Occipital lobe (tissue), 2 donors: ENCODE data around the gene ACD. TPM values are rescaled to one million over a fixed set of nuclear protein-coding genes. Genes with fewer than 3 reads are reported as not detected.
A peak's percentile ranks its signal among the peaks of the same experiment; 100 is the strongest.

Experiments used
- DNase-seq: peaks from one replicate; lab custom pipeline; 2025; lab: John Stamatoyannopoulos, UW
- total RNA-seq: library from RNA; depleted of rRNA; stranded (reverse); fragments of >200 nt; gene quantifications from one replicate; pipeline ENCODE4 v1.2.3, GENCODE V29; 2014

The ACD gene
- total RNA-seq, 1 donor from 2014 or later: 17.6 TPM

DNA sequence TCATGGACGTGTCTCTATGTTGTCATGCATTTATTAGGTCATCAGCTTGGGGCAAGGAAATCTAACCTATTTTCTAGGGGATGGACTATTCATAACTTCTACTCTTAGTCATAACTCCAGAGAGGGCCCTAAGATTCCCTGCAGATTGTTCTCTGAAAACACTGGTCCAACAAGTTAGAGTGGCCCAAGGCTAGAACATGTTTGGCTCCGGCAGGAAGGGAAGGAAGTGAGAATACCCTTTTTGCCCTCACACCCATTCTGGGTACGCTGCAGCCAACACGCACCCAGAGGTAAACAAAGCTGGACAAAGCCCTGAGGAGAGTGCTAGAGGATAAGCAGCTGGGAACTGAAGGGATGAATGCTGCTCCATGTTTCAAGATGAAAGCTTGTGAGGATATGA, 16.5 kb upstream of the ACD start:
- DNase-seq: no peak

DNA sequence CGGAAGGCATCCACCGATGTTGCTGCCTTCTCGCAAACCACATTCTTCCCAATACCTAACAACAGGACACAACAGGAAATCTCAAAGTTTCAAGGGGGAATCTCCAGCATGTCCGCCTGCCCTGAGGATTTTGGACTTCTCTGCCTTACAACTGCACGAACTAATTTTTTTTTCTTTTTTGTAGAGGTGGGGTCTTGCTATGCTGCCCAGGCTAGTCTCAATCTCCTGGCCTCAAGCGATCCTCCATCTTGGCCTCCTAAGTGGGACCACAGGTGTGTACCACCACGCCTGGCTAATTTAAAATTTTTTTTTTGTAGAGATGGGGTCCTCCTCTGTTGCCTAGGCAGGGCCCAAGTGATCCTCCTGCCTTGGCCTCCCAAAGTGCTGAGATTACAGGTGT, 15.9 kb upstream of the ACD start:
- DNase-seq: no peak

DNA sequence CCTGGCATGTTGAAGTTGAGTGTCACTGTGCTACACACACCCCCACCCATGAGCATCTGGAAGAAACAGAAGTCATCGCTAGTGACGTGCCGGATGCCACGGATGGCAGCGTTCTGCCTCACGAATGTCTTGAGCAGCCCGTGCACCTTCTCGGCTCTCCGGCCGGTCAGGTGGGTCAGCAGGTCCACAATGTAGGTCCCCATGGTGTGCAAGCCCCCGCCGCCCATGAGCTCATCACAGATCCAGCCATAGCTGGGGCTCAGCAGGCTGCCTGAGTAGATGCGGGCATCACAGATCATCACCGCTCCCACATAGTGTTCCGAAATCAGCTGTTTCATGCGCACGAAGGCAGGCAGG, 15.5 kb upstream of the ACD start:
- no peak for DNase-seq

DNA sequence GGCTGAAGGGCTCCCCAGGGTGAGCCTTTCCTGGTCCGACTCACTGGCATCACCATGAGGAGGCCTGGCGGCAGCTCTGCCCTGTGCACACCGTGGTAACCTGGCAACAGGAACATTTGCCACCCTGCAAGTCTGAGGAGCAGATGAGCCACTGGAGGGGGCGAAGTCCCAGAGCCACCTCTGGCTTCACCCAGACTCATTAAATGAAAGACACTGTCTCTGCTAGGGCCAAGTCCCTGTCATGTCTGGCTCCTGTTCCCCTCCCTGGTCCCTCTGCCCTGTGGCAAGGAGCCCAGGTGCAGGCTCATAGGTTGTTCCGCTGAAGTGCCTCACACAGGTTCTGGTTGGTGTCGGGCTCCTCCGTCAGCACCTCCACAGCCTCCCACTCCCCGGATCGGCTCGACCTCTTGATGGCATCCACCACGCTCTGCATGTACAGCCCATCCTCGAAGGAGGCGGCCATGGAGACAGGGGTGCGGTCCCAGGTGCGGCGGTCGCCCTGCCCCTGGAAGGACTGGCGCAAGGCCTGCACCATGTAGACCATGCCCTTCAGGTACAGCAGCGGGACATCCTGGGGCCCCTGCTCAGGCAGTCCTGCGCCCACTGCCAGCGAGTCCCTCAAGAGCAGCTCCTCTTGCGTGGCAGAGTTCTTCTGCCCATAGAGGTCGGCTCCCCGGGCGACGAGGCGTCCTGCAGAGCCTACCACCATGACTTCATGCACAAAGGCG, 15.0 kb upstream of the ACD start:
- no peak for DNase-seq

DNA sequence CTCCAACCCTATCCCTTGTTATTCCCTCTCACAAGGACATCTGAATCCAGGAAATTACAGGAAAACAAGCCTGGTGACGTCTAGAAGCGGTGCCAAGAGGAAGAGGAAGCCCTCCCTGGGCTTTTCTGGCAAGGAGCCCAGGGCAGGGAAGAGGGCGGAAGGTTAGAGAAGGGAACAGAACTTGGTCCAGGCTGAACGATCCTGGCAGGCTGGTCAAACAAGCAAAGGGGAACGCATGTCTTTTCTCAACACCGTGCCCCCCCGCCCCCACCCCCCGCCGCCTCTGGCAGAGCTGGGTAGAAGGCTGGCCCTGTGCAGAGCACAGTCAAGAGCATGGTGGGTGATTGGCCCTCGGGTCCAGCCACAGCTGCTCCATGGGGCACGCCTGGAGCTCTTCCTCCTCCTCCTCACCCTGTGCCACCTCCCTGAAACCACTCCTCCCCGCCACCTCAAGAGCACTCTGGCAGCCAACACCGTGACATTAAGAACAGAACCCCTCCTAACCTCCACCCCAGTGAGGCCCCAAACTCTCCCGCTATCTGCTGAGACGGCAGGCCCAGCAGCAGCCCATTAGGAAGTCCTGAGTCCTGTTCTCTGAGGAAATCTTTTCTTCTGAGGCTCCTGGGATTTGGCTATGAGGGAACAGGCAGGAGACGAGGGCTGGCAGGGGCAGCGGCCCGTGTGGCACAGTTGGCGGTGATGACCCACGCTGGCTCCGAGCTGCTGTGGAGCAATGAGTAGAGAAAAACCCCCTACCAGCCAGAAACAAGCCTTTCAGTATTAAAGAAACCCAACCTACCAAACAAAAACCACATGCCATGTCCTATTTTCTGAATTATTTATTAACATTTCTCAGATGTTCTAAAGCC, 13.9 kb upstream of the ACD start:
- DNase-seq: no peak

DNA sequence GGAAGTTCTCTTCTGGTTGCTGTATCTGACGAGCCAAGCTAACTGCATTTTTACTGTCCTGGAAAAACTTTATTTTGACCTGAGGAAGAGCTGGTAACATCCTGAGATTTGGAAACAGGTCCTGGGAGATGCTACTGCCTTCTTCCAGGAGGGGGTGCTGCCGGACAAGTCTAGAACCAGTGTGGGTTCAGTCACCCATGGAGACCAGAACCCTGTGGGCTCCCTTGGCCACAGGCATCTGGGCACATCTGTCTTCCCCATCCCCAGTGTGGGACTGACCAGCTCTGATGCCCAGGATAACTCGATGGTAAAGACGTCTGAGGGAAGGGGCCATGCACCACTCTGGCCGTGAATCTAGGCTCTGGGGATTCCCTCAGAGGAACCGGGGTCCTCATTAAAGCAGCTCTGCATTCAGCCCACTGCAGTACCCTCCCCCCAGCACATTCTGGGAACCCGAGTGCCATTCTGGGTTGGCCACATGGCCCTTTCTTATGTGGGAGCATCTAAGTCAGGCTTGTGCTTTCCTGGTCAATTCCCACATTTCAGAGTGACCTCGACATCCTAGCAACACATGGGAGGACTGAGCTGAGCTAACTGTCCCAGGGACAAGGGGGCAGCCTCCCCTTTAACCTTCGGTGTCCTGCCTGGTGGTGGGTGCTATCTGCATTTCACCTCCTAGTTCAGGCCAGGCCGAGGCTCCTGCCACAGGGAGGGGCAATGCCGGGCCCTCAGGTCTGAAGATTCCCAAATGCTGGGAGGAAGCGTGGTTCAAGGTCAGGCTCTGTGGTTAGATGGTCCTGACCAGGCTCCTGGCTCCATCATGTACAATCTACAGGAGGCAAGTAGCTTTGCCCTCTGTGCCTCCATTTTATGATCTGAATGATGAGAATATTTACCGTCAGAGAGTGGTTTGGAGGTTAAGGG, 12.9 kb upstream of the ACD start:
- DNase-seq: peak; percentile 43

DNA sequence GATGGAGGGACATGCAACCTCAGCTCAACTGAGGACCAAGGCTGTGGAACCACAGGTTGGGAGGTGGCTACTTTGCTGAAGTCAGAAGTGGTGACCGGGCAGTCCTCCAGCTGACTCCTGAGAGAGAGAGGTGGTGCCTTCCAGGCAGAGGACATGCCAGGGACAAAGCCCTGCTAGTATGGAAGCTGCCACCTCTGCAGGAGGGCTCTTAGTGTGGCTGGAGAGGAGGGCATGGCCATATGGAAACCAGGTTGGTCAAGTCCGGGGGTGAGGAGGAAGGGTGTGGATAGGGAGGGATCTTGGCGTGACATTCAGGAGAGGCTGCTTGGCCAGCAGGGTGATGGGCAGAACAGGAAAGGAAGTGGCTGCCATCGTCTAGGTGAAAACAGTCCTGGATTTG, 12.2 kb upstream of the ACD start:
- DNase-seq: no peak

DNA sequence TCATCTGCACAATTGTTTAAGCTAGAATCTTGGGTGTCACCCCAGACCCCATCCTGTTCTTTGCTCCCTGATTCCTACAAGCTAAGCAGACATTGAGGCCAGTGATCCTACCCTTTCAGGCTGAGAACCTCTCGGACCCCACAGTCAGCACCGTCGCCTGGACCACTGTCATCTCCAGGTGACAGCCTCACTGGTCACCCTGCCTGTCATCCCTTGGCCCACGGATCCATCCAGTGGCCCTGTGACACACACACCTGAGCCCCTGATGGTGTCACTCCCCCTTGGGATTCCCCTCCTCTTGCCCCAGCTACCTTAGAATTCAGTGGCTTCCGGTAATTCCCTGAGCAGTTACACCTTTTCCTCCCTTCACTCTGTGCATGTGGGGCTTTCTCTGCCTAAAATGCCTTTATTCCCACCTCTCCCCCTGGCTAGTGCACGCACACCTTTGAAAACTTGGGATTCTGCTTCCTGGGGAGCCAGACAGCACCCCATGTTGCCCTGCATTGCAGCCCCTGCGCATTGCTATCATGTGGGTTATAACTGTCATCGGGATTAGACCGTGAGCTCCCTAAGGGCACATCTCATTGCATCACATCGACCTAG, 9.5 kb upstream of the ACD start:
- no peak for DNase-seq

DNA sequence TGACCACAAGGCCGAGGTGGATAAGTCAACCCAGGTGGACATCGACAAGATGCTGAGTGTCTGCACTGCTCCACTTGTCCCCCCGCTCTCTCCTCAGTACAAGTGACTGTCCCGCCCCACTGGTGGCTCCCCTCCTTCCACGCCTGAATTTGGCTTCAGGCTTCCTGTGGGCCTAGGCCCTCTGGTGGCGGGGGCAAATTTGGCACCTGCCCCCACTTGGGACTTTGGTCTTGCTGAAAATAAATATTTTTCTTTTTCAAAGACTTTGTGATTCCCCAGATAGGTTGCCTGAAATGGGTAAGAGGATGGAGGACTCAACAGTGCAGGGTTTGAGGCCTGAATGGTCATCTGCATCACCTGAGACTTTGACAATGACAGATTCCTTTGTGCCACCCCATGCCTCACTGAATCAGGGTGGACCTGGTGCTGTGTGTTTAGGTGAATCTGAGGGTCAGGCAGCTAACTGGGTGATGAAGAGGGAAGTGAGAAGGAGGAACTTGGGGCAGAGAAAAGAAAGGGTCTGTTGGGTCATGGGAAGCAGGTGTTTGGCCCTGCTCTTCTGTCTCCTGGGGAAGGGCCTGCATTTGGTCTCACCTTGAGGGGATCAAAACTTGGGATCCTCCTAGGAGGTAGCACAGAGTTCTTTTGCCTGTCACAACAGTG, 8.6 kb upstream of the ACD start:
- DNase-seq: no peak

DNA sequence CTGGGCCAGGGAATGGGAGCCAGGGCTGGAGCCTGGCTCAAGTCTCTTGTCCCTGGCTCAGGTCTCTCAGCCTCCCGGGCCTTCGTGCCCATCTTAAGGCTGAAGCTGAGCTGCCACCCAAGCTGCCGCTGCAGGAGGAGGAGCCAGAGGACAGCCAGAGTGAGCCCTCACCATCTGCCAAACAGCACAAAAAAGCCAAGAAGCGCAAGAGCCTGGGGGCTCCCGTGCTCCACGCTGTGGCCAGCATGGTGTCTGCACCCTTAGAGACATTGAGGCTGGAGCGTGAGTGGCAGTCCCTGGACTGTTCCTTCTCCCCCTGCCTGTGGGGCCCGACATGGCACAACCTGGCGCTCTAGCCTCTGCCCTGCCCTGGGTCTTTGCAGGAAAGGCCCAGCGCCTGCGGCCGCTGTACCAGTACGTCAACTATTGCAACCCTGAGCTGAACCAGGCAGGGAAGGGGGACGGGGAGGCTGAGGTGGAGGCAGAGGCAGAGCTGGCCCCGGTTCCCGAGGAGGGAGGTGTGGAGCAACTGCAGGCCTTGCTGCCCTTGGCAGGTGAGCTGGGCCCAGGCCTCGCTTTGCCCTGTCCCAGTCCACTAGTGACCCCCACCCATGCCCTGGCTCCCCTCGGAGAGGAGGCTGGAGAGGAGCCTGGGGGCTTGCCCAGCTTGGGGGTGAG, 7.9 kb upstream of the ACD start:
- DNase-seq: peak; percentile 79

DNA sequence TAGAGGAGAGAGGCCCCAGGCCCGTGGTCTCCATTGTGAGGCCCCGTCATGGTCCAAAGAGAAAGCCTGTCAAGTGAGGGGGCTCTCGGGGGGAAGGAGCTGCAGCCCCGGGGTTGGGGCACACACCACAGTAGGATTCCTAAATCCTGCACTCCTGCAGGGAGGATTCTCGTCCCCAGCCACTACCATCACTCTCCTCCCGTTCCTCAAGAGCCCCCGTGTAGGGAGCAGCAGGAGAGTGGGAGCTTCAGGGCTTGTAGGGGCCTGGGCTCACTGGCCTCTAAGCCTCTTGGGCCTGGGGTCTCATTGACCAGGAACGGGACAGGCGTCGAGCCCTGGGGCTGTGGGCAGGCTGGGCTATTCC, 7.4 kb upstream of the ACD start:
- no peak for DNase-seq

DNA sequence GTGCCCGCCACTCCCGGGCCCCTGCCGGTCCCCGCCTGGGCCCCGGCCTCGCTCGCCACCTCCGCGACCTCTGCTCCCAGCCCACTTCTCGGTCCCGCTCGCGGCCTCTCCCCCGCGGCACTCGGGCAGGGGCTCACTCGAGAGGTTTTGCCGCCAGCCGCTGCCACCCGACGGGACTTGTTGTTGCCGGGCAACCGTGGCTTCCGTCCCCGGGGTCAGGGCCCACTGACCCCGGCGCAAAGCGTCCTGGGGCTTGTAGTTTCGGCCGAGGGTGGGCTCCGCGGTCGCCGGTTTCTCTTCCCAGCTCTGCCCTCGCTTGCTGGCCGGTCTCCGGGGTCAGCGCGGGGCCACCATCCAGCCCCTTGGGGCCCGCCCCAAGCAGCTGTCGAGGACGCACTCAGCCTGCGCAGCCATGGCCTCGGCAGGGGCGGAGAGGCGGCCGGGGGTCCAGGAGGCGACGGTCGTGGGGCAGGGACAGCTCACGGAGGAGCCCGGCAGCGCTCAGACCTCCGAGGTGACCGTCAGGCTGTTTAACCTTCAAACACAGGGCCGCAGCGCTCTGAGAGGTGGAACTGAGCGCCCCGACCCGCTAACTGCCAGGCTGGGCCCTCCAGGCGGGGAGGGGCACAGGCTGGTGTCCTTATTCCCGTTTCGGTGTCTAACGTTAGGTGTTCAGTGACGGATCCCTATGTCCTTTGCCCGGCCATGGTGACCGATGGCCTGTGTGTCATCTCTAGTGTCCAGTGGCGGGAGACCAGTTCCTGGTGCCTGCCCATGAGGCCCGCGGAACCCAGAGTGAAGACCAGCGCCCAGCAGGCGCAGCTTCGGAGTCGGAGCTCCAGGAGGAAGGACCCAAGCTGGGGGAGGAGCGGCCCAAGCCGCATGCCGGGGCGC, 6.7 kb upstream of the ACD start, which contains the start of the genes C16orf86 and ENKD1:
Gene C16orf86 (plus strand): TSS at position 256 of the 894 bp plus-strand sequence. CDS start 157 bp downstream, at position 413.
Gene ENKD1 (minus strand): TSS at position 192 of the 894 bp plus-strand sequence. CDS start 308 bp downstream, outside the sequence.
- peak; percentile 55 for DNase-seq

DNA sequence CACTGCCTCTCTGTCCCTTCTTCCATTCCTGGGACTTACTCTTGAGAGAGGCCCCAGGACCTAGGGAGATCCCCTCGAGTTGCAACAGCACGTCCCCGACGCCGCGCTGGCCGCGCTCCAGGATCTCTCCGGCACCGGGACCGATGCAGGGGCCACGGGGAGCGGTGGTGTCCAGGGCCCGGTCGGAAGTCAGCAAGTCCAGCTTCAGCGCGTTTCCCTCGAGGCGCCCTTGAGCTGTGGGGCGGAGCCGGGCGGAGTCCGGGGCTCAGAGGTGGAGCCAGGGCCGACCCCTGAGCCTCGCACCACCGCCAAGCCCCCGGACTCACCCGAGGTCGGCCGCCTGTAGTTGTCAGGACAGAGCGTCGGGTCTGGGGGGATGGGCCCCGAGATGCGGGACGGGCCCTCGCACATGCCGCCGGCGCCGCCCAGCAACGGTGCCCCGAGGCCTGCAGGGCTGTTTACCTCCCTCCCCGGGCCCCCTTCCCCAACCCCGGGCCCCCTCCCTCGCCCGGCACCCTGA, 6.0 kb upstream of the ACD start:
- DNase-seq: no peak

DNA sequence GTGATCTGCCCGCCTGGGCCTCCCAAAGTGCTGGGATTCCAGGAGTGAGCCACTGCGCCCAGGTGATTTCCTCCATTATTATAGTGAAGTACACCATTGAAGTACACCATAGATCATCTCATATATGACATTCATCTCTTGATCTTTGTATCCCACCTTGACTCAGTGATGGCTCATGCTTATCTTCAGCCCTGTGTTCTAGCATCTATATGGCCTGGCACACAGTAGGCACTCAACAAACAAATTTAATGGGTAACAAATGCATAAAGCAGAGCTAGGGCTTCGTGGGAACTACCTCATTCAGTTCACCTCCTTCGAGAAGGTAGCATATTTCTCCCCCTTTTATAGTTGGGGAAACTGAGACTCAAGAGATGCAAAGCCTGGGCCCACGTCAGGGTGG, 5.5 kb upstream of the ACD start:
- no peak for DNase-seq

DNA sequence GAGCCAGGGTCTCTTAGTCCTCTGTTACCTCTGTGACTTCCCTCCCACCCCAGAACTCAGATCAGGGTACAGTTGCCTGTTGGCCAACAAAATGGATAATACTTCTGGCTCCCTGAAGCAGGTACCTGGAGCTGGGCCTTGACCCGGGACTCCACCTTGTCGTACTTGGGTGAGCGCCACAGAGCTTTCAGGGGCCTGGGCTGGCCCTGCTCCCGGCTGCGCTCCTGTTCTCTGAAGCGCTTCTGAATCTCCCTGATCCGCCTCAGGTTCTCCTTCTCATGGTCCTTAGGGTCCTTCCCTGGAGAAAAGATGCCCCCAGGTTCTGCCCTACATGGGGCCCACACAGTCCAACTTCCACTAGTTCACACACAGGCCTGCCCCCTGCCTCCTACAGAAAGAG, 4.8 kb upstream of the ACD start:
- DNase-seq: no peak

DNA sequence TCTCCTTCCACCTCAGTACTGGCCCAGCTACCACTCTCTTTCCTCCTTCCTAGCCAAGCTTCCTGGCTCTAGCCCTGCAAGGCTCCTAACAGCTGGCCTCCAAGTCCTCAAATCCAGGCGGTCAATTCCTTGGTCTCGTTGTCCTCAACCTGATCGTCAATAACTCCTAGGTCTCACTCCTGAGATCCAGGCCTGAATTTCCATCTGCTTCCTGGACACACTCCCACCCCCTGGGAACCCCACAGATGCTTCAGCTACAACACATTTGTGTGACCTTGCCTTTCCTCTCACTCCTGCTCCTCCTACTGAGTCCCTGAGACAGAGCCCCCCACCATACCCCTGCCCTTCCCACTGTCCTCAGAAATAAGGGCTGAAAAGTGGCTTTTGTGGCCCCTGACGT, 4.2 kb upstream of the ACD start:
- no peak for DNase-seq

DNA sequence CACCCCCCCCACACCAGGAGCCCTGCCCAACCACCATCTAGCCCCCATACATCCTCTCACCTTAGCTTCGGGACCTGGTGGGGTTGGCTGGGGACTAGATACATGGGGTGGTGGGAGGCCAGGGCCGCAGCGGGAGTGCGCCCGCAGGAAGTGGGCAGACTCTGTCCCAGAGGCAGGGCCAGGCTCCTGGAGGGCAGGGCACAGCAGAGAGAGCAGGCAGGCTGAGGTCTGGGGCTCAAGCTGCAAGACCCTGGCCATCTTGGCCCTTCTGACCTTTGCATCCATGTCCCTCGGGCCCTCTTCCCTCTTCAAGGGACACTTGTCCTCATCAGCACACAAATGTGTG, 3.8 kb upstream of the ACD start:
- no peak for DNase-seq

DNA sequence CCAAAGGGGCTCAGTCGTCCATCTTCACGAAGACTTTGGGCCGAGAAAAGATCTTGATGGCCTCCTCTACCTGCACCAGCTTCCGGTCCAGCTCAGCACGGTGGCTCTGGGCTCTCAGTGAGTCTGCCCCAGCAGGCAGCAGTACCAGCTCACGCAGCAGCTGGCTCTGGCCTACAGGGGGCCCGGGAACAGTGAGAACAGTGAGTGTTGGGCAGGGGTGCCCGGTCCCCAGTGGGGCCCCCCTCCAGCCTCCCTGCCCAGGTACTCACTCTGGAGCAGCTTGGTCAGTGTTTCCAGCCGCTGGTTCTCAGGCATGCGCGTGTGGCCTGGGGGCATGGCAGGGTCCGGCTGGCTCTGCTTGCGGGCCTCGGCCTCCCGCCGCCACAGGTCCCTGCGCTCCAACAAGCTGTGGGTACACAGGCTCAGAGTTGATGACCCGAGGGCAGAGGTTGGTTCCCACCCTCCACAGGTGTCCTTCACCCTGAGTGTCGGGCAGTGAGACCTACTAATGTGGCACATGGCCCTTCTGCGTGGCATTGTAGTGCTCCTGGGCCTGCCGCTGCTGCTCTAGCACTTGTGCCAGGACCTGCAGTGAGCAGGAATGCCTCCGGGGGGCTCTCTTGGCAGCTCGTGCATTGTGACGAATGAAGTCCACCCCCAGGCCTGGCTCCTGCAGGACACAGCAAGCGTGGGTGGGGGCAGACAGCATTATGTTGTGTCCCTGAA, 3.3 kb upstream of the ACD start:
- DNase-seq: no peak
